H1 (cell line): ENCODE results near the gene MCF2L. TPM values are rescaled to one million over a fixed set of nuclear protein-coding genes. Genes with fewer than 3 reads are reported as not detected.

Experiments used
- CTCF ChIA-PET: fragments of 300-600 bp; sonication (Branson Sonifier 250); formaldehyde crosslinking; loops from one replicate; lab custom pipeline; 2021; ENCODE audit not compliant: partially characterized antibody; lab: Charles Lee
- POLR2A ChIA-PET: fragments of 300-600 bp; sonication (Branson Sonifier 250); formaldehyde crosslinking; loops from one replicate; lab custom pipeline; 2021; ENCODE audit warnings: inconsistent platforms; ENCODE audit not compliant: partially characterized antibody; lab: Charles Lee
- DNase-seq, 2 experiments: peaks; one replicate each; pipeline versions ENCODE4 v3.0.0 to v3.0.0-alpha.2; 2010 to 2022; ENCODE audit warnings: low spot score in 2 of 2, low read depth in 1 of 2, mixed read lengths in 1 of 2
- FAIRE-seq: peaks from 2 replicates; lab custom pipeline; 2011; peaks lifted over from hg19 to GRCh38; lab: Jason Lieb, UNC
- H2AFZ ChIP-seq: 2 replicates; pipeline ENCODE4 v1.8.1; 2012; ENCODE audit warnings: low read length, inconsistent platforms
- H2AK5ac ChIP-seq: 2 replicates; pipeline ENCODE4 v1.6.1; 2013; ENCODE audit warnings: low read depth, low read length
- H2BK120ac ChIP-seq: replicated peaks from 2 replicates; pipeline ENCODE3; 2013; ENCODE audit warnings: low read depth, low read length, inconsistent platforms
- H2BK12ac ChIP-seq: 2 replicates; pipeline ENCODE4 v1.6.1; 2013; ENCODE audit warnings: low read depth, low read length
- H2BK15ac ChIP-seq: 2 replicates; pipeline ENCODE4 v1.6.1; 2013; ENCODE audit warnings: low read length
- H2BK20ac ChIP-seq: 2 replicates; pipeline ENCODE4 v1.6.1; 2013; ENCODE audit warnings: low read length
- H2BK5ac ChIP-seq: 2 replicates; pipeline ENCODE4 v1.6.1; 2013; ENCODE audit warnings: low read depth, low read length
- H3K14ac ChIP-seq: 2 replicates; pipeline ENCODE4 v1.6.1; 2013; ENCODE audit warnings: inconsistent platforms; ENCODE audit not compliant: insufficient read length
- H3K18ac ChIP-seq: 2 replicates; pipeline ENCODE4 v1.6.1; 2013; ENCODE audit warnings: low read length; ENCODE audit errors: extremely low read depth
- H3K23ac ChIP-seq: 2 replicates; pipeline ENCODE4 v1.6.1; 2013; ENCODE audit warnings: inconsistent platforms; ENCODE audit not compliant: insufficient read length
- H3K23me2 ChIP-seq: 2 replicates; pipeline ENCODE4 v1.6.1; 2013; ENCODE audit warnings: low read depth, low read length
- H3K27ac ChIP-seq: 2 replicates; pipeline ENCODE4 v1.6.1; 2011; ENCODE audit warnings: low read depth, low read length, inconsistent platforms
- H3K27me3 ChIP-seq, 4 experiments: replicated peaks in 1 of 4; 1 replicate in 1 of 4; 2 replicates in 3 of 4; pipeline versions ENCODE4 v1.6.1 to v1.8.1; 2011 to 2013; ENCODE audit warnings: low read length in 3 of 4, mild to moderate bottlenecking in 3 of 4, inconsistent platforms in 2 of 4, mixed read lengths in 2 of 4, moderate library complexity in 1 of 4; ENCODE audit not compliant: control insufficient read depth in 3 of 4, insufficient read depth in 3 of 4; ENCODE audit errors: extremely low read depth in 1 of 4
- H3K36me3 ChIP-seq, 4 experiments: 2 replicates each; pipeline versions ENCODE4 v1.6.1 to v1.8.1; 2011 to 2013; ENCODE audit warnings: mild to moderate bottlenecking in 4 of 4, low read length in 3 of 4, moderate library complexity in 2 of 4, control low read depth in 1 of 4, inconsistent platforms in 1 of 4; ENCODE audit not compliant: insufficient read depth in 4 of 4, control insufficient read depth in 2 of 4
- H3K4ac ChIP-seq: replicated peaks from 2 replicates; pipeline ENCODE3; 2013; ENCODE audit warnings: low read length, low read depth, mixed read lengths, inconsistent platforms; ENCODE audit not compliant: insufficient read length
- H3K4me1 ChIP-seq, 4 experiments: replicated peaks in 1 of 4; 1 replicate in 1 of 4; 2 replicates in 3 of 4; pipeline versions ENCODE4 v1.6.1 to v1.8.1; 2011 to 2013; ENCODE audit warnings: low read length in 3 of 4, inconsistent platforms in 2 of 4, mixed read lengths in 1 of 4; ENCODE audit not compliant: insufficient read depth in 4 of 4, control insufficient read depth in 3 of 4
- H3K4me2 ChIP-seq, 2 experiments: 2 replicates each; pipeline versions ENCODE4 v1.6.1 to v1.8.1; 2011 to 2013; ENCODE audit warnings: low read depth in 2 of 2, low read length in 2 of 2, control low read depth in 1 of 2, inconsistent platforms in 1 of 2, mild to moderate bottlenecking in 1 of 2; ENCODE audit not compliant: insufficient read depth in 1 of 2
- H3K4me3 ChIP-seq, 4 experiments: fragments of 200-600, 300-600 bp in 1 of 4; sonication (generic), shearing (Covaris generic), sonication (Bioruptor Twin) in 1 of 4; 2 replicates each; pipeline versions ENCODE4 v1.5.1 to v1.8.1; 2011 to 2016; ENCODE audit warnings: low read length in 4 of 4, low read depth in 3 of 4, control low read depth in 2 of 4, inconsistent platforms in 2 of 4, mild to moderate bottlenecking in 2 of 4, mixed read lengths in 1 of 4, moderate library complexity in 1 of 4; ENCODE audit not compliant: insufficient read depth in 2 of 4; ENCODE audit errors: extremely low read depth in 1 of 4
- H3K56ac ChIP-seq: replicated peaks from 2 replicates; pipeline ENCODE3; 2013; ENCODE audit warnings: low read depth, mild to moderate bottlenecking, mixed read lengths, low read length, inconsistent platforms; ENCODE audit not compliant: insufficient read length
- H3K79me1 ChIP-seq: 2 replicates; pipeline ENCODE4 v1.6.1; 2013; ENCODE audit warnings: low read depth, low read length, control low read depth
- H3K79me2 ChIP-seq, 2 experiments: 2 replicates each; pipeline versions ENCODE4 v1.6.1 to v1.8.1; 2012 to 2013; ENCODE audit warnings: low read length in 2 of 2, mild to moderate bottlenecking in 2 of 2, inconsistent platforms in 1 of 2; ENCODE audit not compliant: insufficient read depth in 2 of 2, control insufficient read depth in 1 of 2
- H3K9ac ChIP-seq, 4 experiments: replicated peaks in 1 of 4; 1 replicate in 1 of 4; 2 replicates in 3 of 4; pipeline versions ENCODE4 v1.6.1 to v1.8.1; 2011 to 2013; ENCODE audit warnings: low read depth in 3 of 4, low read length in 3 of 4, control low read depth in 2 of 4, mild to moderate bottlenecking in 2 of 4, moderate library complexity in 2 of 4, inconsistent platforms in 1 of 4; ENCODE audit errors: extremely low read depth in 1 of 4
- H3K9me3 ChIP-seq, 2 experiments: 2 replicates each; pipeline versions ENCODE4 v1.6.1 to v1.8.1; 2012 to 2013; ENCODE audit warnings: mild to moderate bottlenecking in 2 of 2, moderate library complexity in 2 of 2, control low read depth in 1 of 2, inconsistent platforms in 1 of 2, low read depth in 1 of 2, low read length in 1 of 2, mixed read lengths in 1 of 2; ENCODE audit not compliant: insufficient read depth in 2 of 2
- H4K20me1 ChIP-seq, 2 experiments: replicated peaks in 1 of 2; 2 replicates each; pipeline versions ENCODE3 to v1.8.1; 2011 to 2013; ENCODE audit warnings: inconsistent platforms in 2 of 2, low read length in 2 of 2, mild to moderate bottlenecking in 1 of 2; ENCODE audit not compliant: insufficient read depth in 2 of 2, control insufficient read depth in 1 of 2
- H4K5ac ChIP-seq: 2 replicates; pipeline ENCODE4 v1.6.1; 2013; ENCODE audit warnings: low read length, low read depth, mixed read lengths, inconsistent platforms; ENCODE audit not compliant: insufficient read length
- H4K8ac ChIP-seq: 2 replicates; pipeline ENCODE4 v1.8.0; 2013; ENCODE audit warnings: mild to moderate bottlenecking, moderate library complexity, low read length, inconsistent platforms; ENCODE audit not compliant: insufficient read depth; ENCODE audit errors: extremely low read depth
- H4K91ac ChIP-seq: replicated peaks from 2 replicates; pipeline ENCODE3; 2013; ENCODE audit warnings: low read length, mixed read lengths, inconsistent platforms; ENCODE audit not compliant: insufficient read length
- MAFK ChIP-seq: IDR thresholded peaks from 2 replicates; pipeline ENCODE4 v1.6.1; 2012; ENCODE audit warnings: low read depth, mild to moderate bottlenecking, improper control_type of control experiment, low read length
- NANOG ChIP-seq: IDR thresholded peaks from 2 replicates; pipeline ENCODE4 v1.6.1; 2011; ENCODE audit warnings: low read length, low read depth, mild to moderate bottlenecking, inconsistent platforms; ENCODE audit not compliant: insufficient read depth, poor library complexity, severe bottlenecking
- SIN3A ChIP-seq, 2 experiments: IDR thresholded peaks in 1 of 2; conservative IDR thresholded peaks in 1 of 2; 2 replicates each; pipeline ENCODE4 v1.6.1; 2011 to 2012; ENCODE audit warnings: low read length in 2 of 2, improper control_type of control experiment in 1 of 2, low read depth in 1 of 2, mild to moderate bottlenecking in 1 of 2
- SIRT6 ChIP-seq: IDR thresholded peaks from one replicate; pipeline ENCODE4 v1.7.1; 2012; ENCODE audit warnings: low read length, inconsistent platforms
- SP2 ChIP-seq: IDR thresholded peaks from 2 replicates; pipeline ENCODE4 v1.6.1; 2012; ENCODE audit warnings: mild to moderate bottlenecking, low read length, inconsistent platforms
- ZNF274 ChIP-seq: IDR thresholded peaks from 2 replicates; pipeline ENCODE4 v1.7.0; 2012; ENCODE audit warnings: low read length, borderline replicate concordance; ENCODE audit errors: extremely low read depth
- WGBS, 2 experiments: shearing (Covaris generic) in 1 of 2; methylation state at CpG; one replicate each; pipeline versions ENCODE4 v1.1.6 to v1.1.7; 2013 to 2015; ENCODE audit warnings: low lambda C conversion rate in 2 of 2, mixed read lengths in 2 of 2, inconsistent platforms in 1 of 2, low coverage in 1 of 2, missing lambda C conversion rate in 1 of 2; ENCODE audit not compliant: insufficient replicate concordance in 2 of 2, insufficient coverage in 1 of 2, insufficient read length in 1 of 2; ENCODE audit errors: extremely low coverage in 1 of 2, missing lambda C conversion rate in 1 of 2; 5-methylcytosine and 5-hydroxymethylcytosine counted together
- polyA plus RNA-seq, 7 experiments: library from polyadenylated mRNA; depleted of rRNA in 3 of 7; stranded (reverse) in 5 of 7; unstranded in 2 of 7; fragments of >200 nt in 5 of 7; fragments of 200-250 nt in 2 of 7; gene quantifications; 1 replicate in 5 of 7; 2 replicates in 1 of 7; 4 replicates in 1 of 7; pipeline versions ENCODE4 v1.2.1 to v1.2.3, GENCODE V29; 2011 to 2013; ENCODE audit warnings: missing spikeins in 2 of 7, mixed read lengths in 2 of 7
- total RNA-seq: library from RNA; stranded (reverse); fragmentation: NEBNext Ultra II Directional; extraction: Animal tissue kit (Norgen Biotek cat#: 25700); gene quantifications from 2 replicates; pipeline ENCODE4 v1.2.1, GENCODE V29; 2021

The MCF2L gene
- total and polyA plus RNA-seq, 2 of the 8 experiments (the other 6 are each of a cell fraction or from before 2014, with no cell fraction given) = 10.1 to 24.4 TPM

- Histone ChIP-seq H3K27me3 (no peaks in the 10 kb centered on the region), H3K4ac (no peak overlapping the region), H3K4me3 (no peak overlapping the region), H3K4me1 (no peaks in the 10 kb centered on the region; a peak in 1 of 7 replicates), H4K20me1 (peaks cover 0 to 1% of the 10 kb centered on the region in 2 experiments), H3K14ac (no peak overlapping the region), H3K18ac (no peak overlapping the region), H2BK5ac (no peak overlapping the region), H2BK20ac (no peak overlapping the region), H4K5ac (no peak overlapping the region), H3K9ac (no peak overlapping the region), H3K79me1 (no peaks in the 10 kb centered on the region; the same call in 1 of the 2 replicates), H2BK120ac (no peak overlapping the region), H2BK12ac (no peak overlapping the region), H2BK15ac (no peak overlapping the region), H3K79me2 (no peaks in the 10 kb centered on the region), H2AFZ (no peak overlapping the region), H3K23ac (no peak overlapping the region), H4K91ac (no peak overlapping the region), H2AK5ac (no peak overlapping the region), H3K56ac (no peak overlapping the region), H3K23me2 (no peaks in the 10 kb centered on the region), H4K8ac (no peak overlapping the region), H3K4me2 (no peak overlapping the region), H3K36me3 (no peaks in the 10 kb centered on the region; a peak in 1 of 8 replicates), H3K27ac (no peak overlapping the region), H3K9me3 (no peaks in the 10 kb centered on the region)
- ChIA-PET POLR2A (interaction anchor here (0.6 to 3.1 kb wide), 2 partner anchors 8 to 151 kb away, joined by 3 to 14 read pairs; partner anchors contain the start of gene F7), CTCF (interaction anchor here (1.0 to 3.5 kb wide), 4 partner anchors 10 to 26 kb away, joined by 4 to 30 read pairs (median 4); partner anchors contain the start of gene F10)
- no peak for FAIRE-seq
- 97% methylated on average over 19 of the region's 52 CpGs; no CpG with 5 or more reads in 1 of the 2 experiments for WGBS, 2 experiments
- DNase-seq = no peak
- no peak for TF ChIP-seq SIN3A (conservative IDR thresholded peaks at IDR 0.05 in 1 of 2, IDR thresholded peaks at IDR 0.05 in 1 of 2; ENCODE audit: low read depth in 1 of 2, low read length in 2 of 2)
- TF ChIP-seq ZNF274 = no peak
- no peak for TF ChIP-seq SP2
- TF ChIP-seq MAFK = no peak
- TF ChIP-seq SIRT6 = no peak
- TF ChIP-seq NANOG = no peak
Measured at GRCh38 chr13:113096745-113097305, 127.8 kb downstream of the MCF2L start.
